Sigmoid colon (tissue), 4 donors: ENCODE data around the gene ISCA2.

Experiments used
- CTCF ChIP-seq, 4 experiments: fragments of 450-650 bp in 3 of 4; fragments of 200-600 bp in 1 of 4; IDR thresholded peaks; one replicate each; pipeline ENCODE4 v1.5.1; 2016 to 2019; ENCODE audit warnings: antibody characterized with exemption in 4 of 4, mild to moderate bottlenecking in 3 of 4, moderate library complexity in 2 of 4
- EP300 ChIP-seq, 4 donors: sonication (generic); formaldehyde crosslinking; IDR thresholded peaks; one replicate each; pipeline ENCODE4 v1.6.1; 2017; ENCODE audit warnings: antibody characterized with exemption in 4 of 4
- POLR2A ChIP-seq, 2 donors: fragments of 450-650 bp; IDR thresholded peaks; one replicate each; pipeline ENCODE4 v1.6.1; 2016; ENCODE audit warnings: antibody characterized with exemption in 2 of 2, mild to moderate bottlenecking in 2 of 2, moderate library complexity in 2 of 2

- TF ChIP-seq CTCF (IDR thresholded peaks at IDR 0.05) (no peak), EP300 (IDR thresholded peaks at IDR 0.05) (no peak), POLR2A (IDR thresholded peaks at IDR 0.05) (no peak)
These were observed 38.7 kb downstream of the ISCA2 start for GRCh38 chr14:74532246-74532645.
